Caco-2 (cell line): ENCODE results near the gene ADGRA1. TPM values are rescaled to one million over a fixed set of nuclear protein-coding genes. Genes with fewer than 3 reads are reported as not detected.

Experiments
- BruUV-seq: library from RNA; stranded (reverse); fragments of 400-500 nt; replicated peaks from 2 replicates; lab custom pipeline; 2021; lab: Mats Ljungman, UMichigan
- CTCF ChIA-PET: fragments of 300-600 bp; sonication (Branson Sonifier 250); formaldehyde crosslinking; loops from one replicate; lab custom pipeline; 2022; ENCODE audit warnings: antibody characterized with exemption; lab: Charles Lee
- POLR2A ChIA-PET: fragments of 300-600 bp; sonication (Branson Sonifier 250); formaldehyde crosslinking; loops from one replicate; lab custom pipeline; 2022; ENCODE audit warnings: antibody characterized with exemption; lab: Charles Lee
- DNase-seq, 2 experiments: peaks; one replicate each; pipeline versions ENCODE4 v3.0.0 to v3.0.0-alpha.2; 2020 to 2022
- H3K27me3 ChIP-seq: replicated peaks from 2 replicates; pipeline ENCODE4 v1.6.0; 2011; ENCODE audit warnings: low read length; ENCODE audit not compliant: control insufficient read depth, insufficient read depth
- H3K36me3 ChIP-seq: 2 replicates; pipeline ENCODE4 v1.5.1; 2011; ENCODE audit warnings: low read length; ENCODE audit not compliant: control insufficient read depth, insufficient read depth
- H3K4me1 ChIP-seq: fragments of 250-450 bp; sonication (Bioruptor Pico); 2 replicates; pipeline ENCODE4 v1.5.1; 2020; ENCODE audit warnings: mild to moderate bottlenecking
- H3K4me3 ChIP-seq: 2 replicates; pipeline ENCODE4 v1.5.1; 2011; ENCODE audit warnings: low read depth, mild to moderate bottlenecking, control low read depth, low read length
- H3K9me3 ChIP-seq: fragments of 250-450 bp; sonication (Bioruptor Pico); 2 replicates; pipeline ENCODE4 v1.5.1; 2020; ENCODE audit warnings: mild to moderate bottlenecking, moderate library complexity
- H3K27ac Mint-ChIP-seq: one replicate; pipeline ENCODE4 v1.8.0; 2022; ENCODE audit warnings: mixed read lengths; ENCODE audit not compliant: unreplicated experiment
- H3K27me3 Mint-ChIP-seq: one replicate; pipeline ENCODE4 v1.8.0; 2022; ENCODE audit warnings: mixed read lengths; ENCODE audit not compliant: insufficient read depth, unreplicated experiment
- H3K36me3 Mint-ChIP-seq: one replicate; pipeline ENCODE4 v1.8.0; 2022; ENCODE audit warnings: mild to moderate bottlenecking, mixed read lengths; ENCODE audit not compliant: insufficient read depth, unreplicated experiment
- H3K4me1 Mint-ChIP-seq: one replicate; pipeline ENCODE4 v1.8.0; 2022; ENCODE audit warnings: low read depth, mixed read lengths; ENCODE audit not compliant: unreplicated experiment
- H3K4me3 Mint-ChIP-seq: one replicate; pipeline ENCODE4 v1.8.0; 2022; ENCODE audit warnings: mild to moderate bottlenecking, moderate library complexity, mixed read lengths; ENCODE audit not compliant: unreplicated experiment
- H3K9me3 Mint-ChIP-seq: one replicate; pipeline ENCODE4 v1.8.0; 2022; ENCODE audit warnings: mixed read lengths; ENCODE audit not compliant: unreplicated experiment
- CTCF ChIP-seq, 2 experiments: fragments of 200-600 bp in 1 of 2; IDR thresholded peaks; 1 replicate in 1 of 2; 2 replicates in 1 of 2; pipeline versions ENCODE4 v1.5.1 to v1.8.0; 2011 to 2022; ENCODE audit warnings: antibody characterized with exemption in 1 of 2, control low read depth in 1 of 2, inconsistent platforms in 1 of 2, low read depth in 1 of 2, low read length in 1 of 2, mild to moderate bottlenecking in 1 of 2, moderate library complexity in 1 of 2; ENCODE audit not compliant: insufficient read depth in 1 of 2, severe bottlenecking in 1 of 2, unreplicated experiment in 1 of 2
- intact Hi-C: fragments of 100-400 bp; cut with micrococcal nuclease; formaldehyde crosslinking; loops from one replicate; pipeline ENCODE4 v1.10.0; 2022; ENCODE audit not compliant: unreplicated experiment
- total RNA-seq: library from RNA; stranded (reverse); gene quantifications from 2 replicates; pipeline ENCODE4 v1.2.3, GENCODE V29; 2022

ADGRA1 gene
- total RNA-seq, 1 experiment from 2014 or later = not detected

GRCh38 chr10:133179128-133179520 lies 91.4 kb downstream of the ADGRA1 start:
- no peaks in the 10 kb centered on the region for H3K4me1 ChIP-seq
- CTCF ChIA-PET = no interaction called here

DNA sequence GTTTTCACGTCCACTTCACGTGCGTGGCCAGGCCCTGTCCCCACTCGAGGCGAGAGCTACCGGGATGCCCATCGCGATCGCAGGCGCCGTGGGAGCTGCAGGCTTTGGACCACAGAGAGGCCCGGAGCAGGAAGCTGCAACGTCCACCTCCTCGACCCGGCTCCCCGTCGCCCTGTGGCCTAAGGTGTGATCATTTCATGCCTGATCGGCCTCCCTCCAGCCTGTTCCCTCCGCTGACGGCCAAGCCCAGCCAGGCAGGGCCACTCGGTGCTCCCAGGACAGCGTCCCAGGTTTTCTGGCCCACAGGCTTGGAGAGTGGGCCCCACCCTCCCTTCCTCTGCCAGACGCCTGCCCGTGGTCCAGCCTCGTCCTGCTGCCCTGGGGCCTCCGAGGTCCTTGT lies 91.9 kb downstream of the ADGRA1 start:
- Mint-ChIP-seq H3K4me1 (no peaks in the 10 kb centered on the region), H3K36me3 (no peaks in the 10 kb centered on the region), H3K9me3 (peaks cover 22% of the 10 kb centered on the region), H3K27ac (no peak overlapping the region), H3K27me3 (peaks cover 7% of the 10 kb centered on the region), H3K4me3 (no peak overlapping the region)
- DNase-seq = no peak
- Histone ChIP-seq H3K4me3 (no peak overlapping the region), H3K4me1 (no peaks in the 10 kb centered on the region), H3K27me3 (no peaks in the 10 kb centered on the region; the same call in 1 of the 2 replicates), H3K9me3 (peaks cover 13% of the 10 kb centered on the region), H3K36me3 (no peaks in the 10 kb centered on the region)
- TF ChIP-seq CTCF (IDR thresholded peaks at IDR 0.05; ENCODE audit: insufficient read depth in 1 of 2, low read depth in 1 of 2, low read length in 1 of 2, severe bottlenecking in 1 of 2, unreplicated experiment in 1 of 2) = no peak
- POLR2A ChIA-PET = no interaction called here
- no TSS peak for BruUV-seq
- intact Hi-C loops = no loop called here
- CTCF ChIA-PET = no interaction called here

More at GRCh38 chr10:133179128-133179520, 91.4 kb downstream of the ADGRA1 start:
- intact Hi-C loops = no loop called here
- Mint-ChIP-seq H3K9me3 (peaks cover 27% of the 10 kb centered on the region), H3K4me3 (no peak overlapping the region), H3K27me3 (peaks cover 4% of the 10 kb centered on the region), H3K27ac (no peak overlapping the region), H3K36me3 (no peaks in the 10 kb centered on the region), H3K4me1 (no peaks in the 10 kb centered on the region)
- no peak for DNase-seq
- no peak for TF ChIP-seq CTCF (IDR thresholded peaks at IDR 0.05; ENCODE audit: insufficient read depth in 1 of 2, low read depth in 1 of 2, low read length in 1 of 2, severe bottlenecking in 1 of 2, unreplicated experiment in 1 of 2)
- POLR2A ChIA-PET = no interaction called here
- no TSS peak for BruUV-seq
- no peak overlapping the region for H3K4me3 ChIP-seq
- H3K9me3 ChIP-seq = peaks cover 13% of the 10 kb centered on the region
- no peaks in the 10 kb centered on the region for H3K36me3 ChIP-seq
- no peaks in the 10 kb centered on the region for H3K27me3 ChIP-seq

GRCh38 chr10:133180192-133180964 lies 92.7 kb downstream of the ADGRA1 start:
- peaks cover 7% of the 10 kb centered on the region for H3K27me3 Mint-ChIP-seq
- no peaks in the 10 kb centered on the region for H3K36me3 Mint-ChIP-seq
- intact Hi-C loops = no loop called here
- Histone ChIP-seq H3K36me3 (no peaks in the 10 kb centered on the region), H3K4me1 (no peaks in the 10 kb centered on the region), H3K4me3 (no peak overlapping the region), H3K9me3 (peaks cover 13% of the 10 kb centered on the region), H3K27me3 (no peaks in the 10 kb centered on the region; the same call in 1 of the 2 replicates)
- TF ChIP-seq CTCF (IDR thresholded peaks at IDR 0.05; ENCODE audit: insufficient read depth in 1 of 2, low read depth in 1 of 2, low read length in 1 of 2, severe bottlenecking in 1 of 2, unreplicated experiment in 1 of 2) = no peak
- no peaks in the 10 kb centered on the region for H3K4me1 Mint-ChIP-seq
- H3K4me3 Mint-ChIP-seq = no peak overlapping the region
- ChIA-PET POLR2A (no interaction called here), CTCF (no interaction called here)
- DNase-seq = no peak
- H3K27ac Mint-ChIP-seq = no peak overlapping the region
- no TSS peak for BruUV-seq
- H3K9me3 Mint-ChIP-seq = peaks cover 15% of the 10 kb centered on the region
